B cell (primary cell): ENCODE results near the gene C3orf22. TPM values are rescaled to one million over a fixed set of nuclear protein-coding genes. Genes with fewer than 3 reads are reported as not detected.

ENCODE experiments used
- ATAC-seq: fragments of 200-7000 bp; cut with Tn5 transposase; one replicate; pipeline ENCODE4 v1.10.0; 2021; ENCODE audit warnings: low read depth, mild to moderate bottlenecking, moderate number of reproducible peaks, moderate library complexity
- CTCF ChIA-PET: fragments of 350-600 bp; sonication (Branson Sonifier 250); formaldehyde crosslinking; loops from one replicate; lab custom pipeline; 2021; ENCODE audit warnings: antibody characterized with exemption, inconsistent platforms; lab: Charles Lee
- POLR2A ChIA-PET: fragments of 350-600 bp; sonication (Branson Sonifier 250); formaldehyde crosslinking; loops from one replicate; lab custom pipeline; 2021; ENCODE audit warnings: antibody characterized with exemption; lab: Charles Lee
- DNase-seq: peaks from one replicate; pipeline ENCODE4 v3.0.0; 2013
- H2AFZ ChIP-seq: 2 replicates; pipeline ENCODE4 v1.6.1; 2012; ENCODE audit warnings: mild to moderate bottlenecking, low read depth, low read length; ENCODE audit not compliant: insufficient read depth, poor library complexity, severe bottlenecking
- H3K27ac ChIP-seq, 2 donors: 1 replicate in 1 of 2; 2 replicates in 1 of 2; pipeline ENCODE4 v1.5.1; 2012 to 2013; ENCODE audit warnings: low read length in 2 of 2, mild to moderate bottlenecking in 2 of 2, moderate library complexity in 1 of 2
- H3K27me3 ChIP-seq, 4 experiments: fragments of 200-600 bp in 1 of 4; sonication (generic) in 1 of 4; replicated peaks in 1 of 4; 1 replicate in 2 of 4; 2 replicates in 2 of 4; pipeline versions ENCODE4 v1.6.1 to v1.7.0; 2013 to 2016; ENCODE audit warnings: low read length in 3 of 4, mild to moderate bottlenecking in 2 of 4, mixed read lengths in 1 of 4, moderate library complexity in 1 of 4; ENCODE audit not compliant: insufficient read depth in 4 of 4, control insufficient read depth in 3 of 4; ENCODE audit errors: control extremely low read depth in 1 of 4
- H3K36me3 ChIP-seq, 2 experiments: replicated peaks in 1 of 2; 1 replicate in 1 of 2; 2 replicates in 1 of 2; pipeline versions ENCODE4 v1.6.1 to v1.7.1; 2013; ENCODE audit warnings: low read length in 1 of 2; ENCODE audit not compliant: insufficient read depth in 2 of 2, control insufficient read depth in 1 of 2; ENCODE audit errors: control extremely low read depth in 1 of 2, extremely low read depth in 1 of 2
- H3K4me1 ChIP-seq, 2 donors: fragments of 200-600 bp in 1 of 2; sonication (generic) in 1 of 2; 1 replicate in 1 of 2; 2 replicates in 1 of 2; pipeline versions ENCODE4 v1.5.1 to v1.6.1; 2013 to 2017; ENCODE audit warnings: low read length in 2 of 2; ENCODE audit not compliant: control insufficient read depth in 2 of 2, insufficient read depth in 2 of 2
- H3K4me2 ChIP-seq: replicated peaks from 2 replicates; pipeline ENCODE3; 2012; ENCODE audit warnings: mild to moderate bottlenecking, low read depth, low read length; ENCODE audit not compliant: poor library complexity, severe bottlenecking
- H3K4me3 ChIP-seq, 5 experiments: fragments of 200-600 bp in 1 of 5; sonication (generic) in 1 of 5; 1 replicate in 3 of 5; 2 replicates in 2 of 5; pipeline versions ENCODE4 v1.5.1 to v1.7.0; 2011 to 2016; ENCODE audit warnings: low read length in 4 of 5, mild to moderate bottlenecking in 4 of 5, low read depth in 2 of 5, control low read depth in 1 of 5, moderate library complexity in 1 of 5; ENCODE audit not compliant: insufficient read depth in 1 of 5; ENCODE audit errors: control extremely low read depth in 1 of 5, extremely low read depth in 1 of 5
- H3K79me2 ChIP-seq: fragments of 200-600 bp; sonication (generic); one replicate; pipeline ENCODE4 v1.6.0; 2016; ENCODE audit warnings: low read length; ENCODE audit not compliant: control insufficient read depth, insufficient read depth
- H3K9ac ChIP-seq: fragments of 200-600 bp; sonication (generic); 2 replicates; pipeline ENCODE4 v1.6.1; 2017; ENCODE audit warnings: mild to moderate bottlenecking, low read length, moderate library complexity
- H3K9me3 ChIP-seq, 3 donors: one replicate each; pipeline versions ENCODE4 v1.6.1 to v1.7.1; 2013; ENCODE audit warnings: low read length in 2 of 3; ENCODE audit not compliant: control insufficient read depth in 2 of 3, insufficient read depth in 1 of 3; ENCODE audit errors: control extremely low read depth in 1 of 3
- H4K20me1 ChIP-seq: 2 replicates; pipeline ENCODE4 v1.6.0; 2012; ENCODE audit warnings: mild to moderate bottlenecking, low read length; ENCODE audit not compliant: insufficient read depth, control insufficient read depth, poor library complexity, severe bottlenecking
- H3K27ac Mint-ChIP-seq: one replicate; pipeline ENCODE4 v1.8.0; 2021; ENCODE audit warnings: mixed read lengths
- H3K27me3 Mint-ChIP-seq: one replicate; pipeline ENCODE4 v1.8.0; 2021; ENCODE audit warnings: mixed read lengths
- H3K4me1 Mint-ChIP-seq: one replicate; pipeline ENCODE4 v1.8.0; 2021; ENCODE audit warnings: mixed read lengths
- H3K4me3 Mint-ChIP-seq: one replicate; pipeline ENCODE4 v1.8.0; 2021; ENCODE audit warnings: mixed read lengths
- H3K9me3 Mint-ChIP-seq: one replicate; pipeline ENCODE4 v1.8.0; 2022; ENCODE audit warnings: mixed read lengths; ENCODE audit not compliant: insufficient read depth
- CTCF ChIP-seq: fragments of 200-600 bp; IDR thresholded peaks from one replicate; pipeline ENCODE4 v1.8.0; 2022; ENCODE audit warnings: antibody characterized with exemption, mild to moderate bottlenecking
- EZH2 ChIP-seq: IDR thresholded peaks from 2 replicates; pipeline ENCODE4 v1.6.1; 2012; ENCODE audit warnings: borderline replicate concordance, low read depth, mild to moderate bottlenecking, moderate library complexity, low read length; ENCODE audit not compliant: insufficient read depth, poor library complexity, severe bottlenecking
- WGBS: methylation state at CpG from one replicate; pipeline ENCODE4 v1.1.5; 2013; ENCODE audit warnings: missing lambda C conversion rate; ENCODE audit not compliant: insufficient coverage; 5-methylcytosine and 5-hydroxymethylcytosine counted together
- intact Hi-C: fragments of 100-400 bp; cut with micrococcal nuclease; formaldehyde crosslinking; loops from one replicate; pipeline ENCODE4 v1.10.0; 2022
- polyA plus RNA-seq: library from polyadenylated mRNA; depleted of rRNA; stranded (reverse); fragments of >200 nt; gene quantifications from 2 replicates; pipeline ENCODE4 v1.2.3, GENCODE V29; 2012
- total RNA-seq, 2 donors: library from RNA; stranded (reverse); fragments of 120-200 nt in 1 of 2; gene quantifications; 1 replicate in 1 of 2; 2 replicates in 1 of 2; pipeline versions ENCODE4 v1.2.3 to v1.2.4, GENCODE V29; 2013 to 2022

C3orf22 gene
- total and polyA plus RNA-seq, 2 donors (not counting 1 experiment from before 2014, with no cell fraction given) = not detected

- Histone ChIP-seq H4K20me1 (no peaks in the 10 kb centered on the region), H3K9me3 (no peaks in the 10 kb centered on the region), H3K4me3 (no peak within 1 kb of the TSS), H3K9ac (no peak within 1 kb of the TSS), H3K4me1 (no peaks in the 10 kb centered on the region), H3K27ac (no peak within 1 kb of the TSS), H3K36me3 (no peaks in the 10 kb centered on the region), H3K4me2 (no peak within 1 kb of the TSS), H3K79me2 (no peaks in the 10 kb centered on the region), H2AFZ (no peak within 1 kb of the TSS), H3K27me3 (peaks cover 0 to 6% (median 0%) of the 10 kb centered on the region in 4 experiments)
- intact Hi-C loops = no loop called here
- peaks cover 6% of the 10 kb centered on the region for H3K27me3 Mint-ChIP-seq
- 96% methylated on average over 15 of the region's 16 CpGs for WGBS
- TF ChIP-seq CTCF (no peak), EZH2 (no peak)
- ChIA-PET CTCF (interaction anchor here (0.6 kb wide), 1 partner anchor 970 kb away, joined by 4 read pairs; no protein-coding TSS in a partner anchor), POLR2A (no interaction called here)
- no peaks in the 10 kb centered on the region for H3K9me3 Mint-ChIP-seq
- H3K4me1 Mint-ChIP-seq = no peaks in the 10 kb centered on the region
- H3K27ac Mint-ChIP-seq = no peak within 1 kb of the TSS
- DNase-seq (no peak), ATAC-seq (no peak)
- H3K4me3 Mint-ChIP-seq = no peak within 1 kb of the TSS
These were observed 41.3 kb downstream of the C3orf22 start, which contains the start of gene UROC1 for GRCh38 chr3:126517291-126517951. UROC1 (minus strand) TSS chr3:126517773; CDS start chr3:126517719, 54 bp downstream.

GRCh38 chr3:126516936-126517290 is 41.8 kb downstream of the C3orf22 start:
- Mint-ChIP-seq H3K4me1 (no peaks in the 10 kb centered on the region), H3K27me3 (peaks cover under 1% of the 10 kb centered on the region), H3K9me3 (no peaks in the 10 kb centered on the region), H3K4me3 (no peak overlapping the region), H3K27ac (no peak overlapping the region)
- H3K27ac ChIP-seq = no peak overlapping the region
- H3K4me2 ChIP-seq = no peak overlapping the region
- no peak for DNase-seq
- H3K36me3 ChIP-seq = no peaks in the 10 kb centered on the region
- intact Hi-C loops = no loop called here
- H3K9me3 ChIP-seq = no peaks in the 10 kb centered on the region
- H3K79me2 ChIP-seq = no peaks in the 10 kb centered on the region
- H3K4me3 ChIP-seq = no peak overlapping the region
- H2AFZ ChIP-seq = no peak overlapping the region
- H4K20me1 ChIP-seq = no peaks in the 10 kb centered on the region
- ATAC-seq = no peak
- peaks cover 0 to 5% (median 0%) of the 10 kb centered on the region in 4 experiments for H3K27me3 ChIP-seq
- H3K4me1 ChIP-seq = no peaks in the 10 kb centered on the region
- CTCF ChIA-PET = no interaction called here
- H3K9ac ChIP-seq = no peak overlapping the region
- TF ChIP-seq EZH2 (no peak), CTCF (no peak)
- 94% methylated on average over 7 of the region's 9 CpGs for WGBS
- POLR2A ChIA-PET = no interaction called here
